Lower leg skin (tissue), 3 donors: ENCODE measurements around the gene ARFGAP3.

Source experiments
- CTCF ChIP-seq, 3 donors: fragments of 450-650 bp; IDR thresholded peaks; one replicate each; pipeline ENCODE4 v1.5.1; 2016; ENCODE audit warnings: antibody characterized with exemption in 3 of 3, mild to moderate bottlenecking in 3 of 3, moderate library complexity in 2 of 3
- POLR2A ChIP-seq, 2 donors: fragments of 450-650 bp; IDR thresholded peaks; one replicate each; pipeline ENCODE4 v1.6.1; 2016 to 2017; ENCODE audit warnings: antibody characterized with exemption in 2 of 2, mild to moderate bottlenecking in 1 of 2, moderate library complexity in 1 of 2

GRCh38 chr22:42820045-42820763, 36.9 kb downstream of the ARFGAP3 start:
- TF ChIP-seq CTCF (IDR thresholded peaks at IDR 0.05) (no peak), POLR2A (IDR thresholded peaks at IDR 0.05) (no peak)
